Stimulated activated naive B cell treated with anti-CD40 and anti-IgM and Interleukin-4, amounts not matched to agents 10 μg/mL and 1 μg/mL and 100 μg/mL, for 72 hours (primary cell): ENCODE measurements around the gene CCK.

Source experiments
- ATAC-seq, 2 donors: fragments of 150-1000 bp; cut with Tn5 transposase; replicated peaks; 2 replicates each; pipeline ENCODE4 v1.10.0; 2021; ENCODE audit warnings: moderate library complexity in 1 of 2
- DNase-seq: peaks from one replicate; pipeline ENCODE4 v3.0.0; 2021
- H3K27ac Mint-ChIP-seq: one replicate; pipeline ENCODE4 v1.8.0; 2022; ENCODE audit warnings: mild to moderate bottlenecking, mixed read lengths
- H3K27me3 Mint-ChIP-seq, 2 donors: one replicate each; pipeline ENCODE4 v1.8.0; 2022; ENCODE audit warnings: mixed read lengths in 2 of 2
- H3K36me3 Mint-ChIP-seq, 2 donors: one replicate each; pipeline ENCODE4 v1.8.0; 2022; ENCODE audit warnings: mixed read lengths in 2 of 2, mild to moderate bottlenecking in 1 of 2
- H3K4me1 Mint-ChIP-seq, 2 donors: one replicate each; pipeline ENCODE4 v1.8.0; 2022; ENCODE audit warnings: mixed read lengths in 2 of 2, mild to moderate bottlenecking in 1 of 2
- H3K4me3 Mint-ChIP-seq, 2 donors: one replicate each; pipeline ENCODE4 v1.8.0; 2022; ENCODE audit warnings: mild to moderate bottlenecking in 2 of 2, mixed read lengths in 2 of 2, moderate library complexity in 1 of 2
- H3K9me3 Mint-ChIP-seq, 2 donors: one replicate each; pipeline ENCODE4 v1.8.0; 2022; ENCODE audit warnings: mixed read lengths in 2 of 2, mild to moderate bottlenecking in 1 of 2

Gene CCK

GRCh38 chr3:42226470-42227425 is 39.2 kb downstream of the CCK start:
- peaks cover 5% of the 10 kb centered on the region in 2 donors for H3K4me1 Mint-ChIP-seq
- H3K27me3 Mint-ChIP-seq: no peaks in the 10 kb centered on the region
- H3K36me3 Mint-ChIP-seq: peaks cover 42 to 50% of the 10 kb centered on the region in 2 donors
- no peak overlapping the region for H3K27ac Mint-ChIP-seq
- ATAC-seq (peak; percentile 41 to 48), DNase-seq (no peak)
- no peak overlapping the region for H3K4me3 Mint-ChIP-seq
- H3K9me3 Mint-ChIP-seq: no peaks in the 10 kb centered on the region

DNA sequence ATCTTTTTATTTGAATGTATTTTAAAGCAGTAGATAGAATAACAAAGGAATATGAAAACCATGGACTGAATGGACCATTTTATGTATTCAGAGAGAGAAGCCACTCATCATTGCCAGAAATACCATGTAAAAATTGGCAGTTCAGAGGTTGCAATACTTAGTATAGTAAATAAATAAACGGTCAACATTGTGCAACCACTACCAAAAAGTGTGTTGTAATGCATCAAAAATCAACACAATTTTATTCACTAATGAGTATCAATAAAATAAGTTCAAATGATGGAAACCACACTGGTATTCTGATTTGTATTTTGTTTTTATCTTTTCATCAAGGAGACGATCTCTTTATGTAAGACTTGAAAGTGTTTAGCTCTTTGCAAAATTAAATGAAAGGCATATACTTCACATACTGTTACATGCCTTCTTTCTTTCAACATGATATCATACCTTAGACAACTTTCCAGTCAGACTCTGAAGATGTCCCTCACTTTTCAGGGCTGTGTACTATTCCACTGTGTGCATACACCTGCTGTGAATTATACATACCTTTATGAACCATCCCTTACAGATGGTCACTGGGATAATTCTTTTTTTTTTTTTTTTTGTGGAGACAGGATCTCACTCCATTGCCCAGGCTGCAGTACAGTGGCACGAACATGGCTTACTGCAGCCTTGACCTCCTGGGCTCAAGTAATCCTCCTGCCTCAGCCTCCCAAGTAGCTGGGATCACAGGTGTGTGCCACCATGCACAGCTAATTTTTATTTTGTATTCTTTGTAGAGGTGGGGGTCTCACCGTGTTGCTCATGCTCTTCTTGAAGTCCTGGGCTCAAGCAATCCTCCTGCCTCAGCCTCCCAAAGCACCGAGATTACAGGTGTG is 40.3 kb downstream of the CCK start:
- Mint-ChIP-seq H3K27me3 (no peaks in the 10 kb centered on the region), H3K4me3 (no peak overlapping the region), H3K4me1 (peaks cover 5% of the 10 kb centered on the region in 2 donors), H3K36me3 (peaks cover 50 to 57% of the 10 kb centered on the region in 2 donors), H3K27ac (no peak overlapping the region), H3K9me3 (no peaks in the 10 kb centered on the region)
- ATAC-seq (no peak), DNase-seq (no peak)

- H3K36me3 Mint-ChIP-seq: peaks cover 54 to 65% of the 10 kb centered on the region in 2 donors
- DNase-seq (no peak), ATAC-seq (no peak)
- no peaks in the 10 kb centered on the region for H3K9me3 Mint-ChIP-seq
- H3K4me3 Mint-ChIP-seq: no peak overlapping the region
- H3K27me3 Mint-ChIP-seq: no peaks in the 10 kb centered on the region
- H3K4me1 Mint-ChIP-seq: peaks cover 5% of the 10 kb centered on the region in 2 donors
- no peak overlapping the region for H3K27ac Mint-ChIP-seq
These were observed 41.1 kb downstream of the CCK start for GRCh38 chr3:42224658-42225421.

DNA sequence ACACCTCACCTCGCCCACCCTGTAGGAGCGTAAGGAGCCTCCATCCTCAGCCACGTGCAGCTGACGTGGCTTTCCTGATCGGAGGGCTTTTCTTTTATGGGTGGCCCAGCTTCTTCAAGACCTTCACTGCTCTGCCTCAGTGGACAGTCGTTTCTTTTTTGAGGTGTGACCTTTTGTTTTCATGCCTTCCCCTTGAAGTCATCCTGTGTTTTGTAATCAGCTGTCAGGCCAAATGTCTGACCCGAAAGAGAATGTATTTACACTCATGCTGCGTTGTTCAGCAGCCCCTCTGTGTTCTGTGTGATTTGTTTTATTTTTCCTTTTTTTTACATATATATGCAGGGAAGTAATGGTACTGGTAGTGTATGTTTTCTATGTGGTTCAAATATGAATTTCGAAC is 41.8 kb downstream of the CCK start:
- ATAC-seq: no peak
- Mint-ChIP-seq H3K9me3 (no peaks in the 10 kb centered on the region), H3K27me3 (no peaks in the 10 kb centered on the region), H3K27ac (no peak overlapping the region), H3K4me1 (peaks cover 3 to 5% of the 10 kb centered on the region in 2 donors), H3K4me3 (no peak overlapping the region), H3K36me3 (peaks cover 54 to 67% of the 10 kb centered on the region in 2 donors)
- DNase-seq: no peak

DNA sequence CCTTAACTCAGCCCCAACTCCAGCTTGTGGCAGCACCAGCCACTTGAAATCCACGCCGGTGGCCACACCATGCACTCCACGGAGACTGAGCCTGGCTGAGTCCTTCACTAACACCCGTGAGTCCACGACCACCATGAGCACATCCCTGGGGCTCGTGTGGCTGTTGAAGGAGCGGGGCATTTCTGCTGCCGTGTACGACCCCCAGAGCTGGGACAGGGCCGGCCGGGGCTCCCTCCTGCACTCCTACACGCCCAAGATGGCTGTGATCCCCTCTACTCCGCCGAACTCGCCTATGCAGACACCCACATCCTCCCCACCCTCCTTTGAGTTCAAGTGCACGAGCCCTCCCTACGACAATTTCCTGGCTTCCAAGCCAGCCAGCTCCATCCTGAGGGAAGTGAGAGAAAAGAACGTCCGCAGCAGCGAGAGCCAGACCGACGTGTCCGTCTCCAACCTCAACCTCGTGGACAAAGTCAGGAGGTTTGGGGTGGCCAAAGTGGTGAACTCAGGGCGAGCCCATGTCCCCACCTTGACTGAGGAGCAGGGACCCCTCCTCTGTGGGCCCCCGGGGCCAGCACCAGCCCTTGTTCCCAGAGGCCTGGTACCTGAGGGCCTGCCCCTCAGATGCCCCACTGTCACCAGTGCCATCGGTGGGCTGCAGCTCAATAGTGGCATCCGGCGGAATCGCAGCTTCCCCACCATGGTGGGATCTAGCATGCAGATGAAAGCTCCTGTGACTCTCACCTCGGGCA is 42.9 kb downstream of the CCK start:
- Mint-ChIP-seq H3K4me1 (peaks cover 3 to 5% of the 10 kb centered on the region in 2 donors), H3K4me3 (no peak overlapping the region), H3K36me3 (peaks cover 58 to 76% of the 10 kb centered on the region in 2 donors), H3K27me3 (no peaks in the 10 kb centered on the region), H3K27ac (no peak overlapping the region), H3K9me3 (no peaks in the 10 kb centered on the region)
- no peak for DNase-seq
- no peak for ATAC-seq

DNA sequence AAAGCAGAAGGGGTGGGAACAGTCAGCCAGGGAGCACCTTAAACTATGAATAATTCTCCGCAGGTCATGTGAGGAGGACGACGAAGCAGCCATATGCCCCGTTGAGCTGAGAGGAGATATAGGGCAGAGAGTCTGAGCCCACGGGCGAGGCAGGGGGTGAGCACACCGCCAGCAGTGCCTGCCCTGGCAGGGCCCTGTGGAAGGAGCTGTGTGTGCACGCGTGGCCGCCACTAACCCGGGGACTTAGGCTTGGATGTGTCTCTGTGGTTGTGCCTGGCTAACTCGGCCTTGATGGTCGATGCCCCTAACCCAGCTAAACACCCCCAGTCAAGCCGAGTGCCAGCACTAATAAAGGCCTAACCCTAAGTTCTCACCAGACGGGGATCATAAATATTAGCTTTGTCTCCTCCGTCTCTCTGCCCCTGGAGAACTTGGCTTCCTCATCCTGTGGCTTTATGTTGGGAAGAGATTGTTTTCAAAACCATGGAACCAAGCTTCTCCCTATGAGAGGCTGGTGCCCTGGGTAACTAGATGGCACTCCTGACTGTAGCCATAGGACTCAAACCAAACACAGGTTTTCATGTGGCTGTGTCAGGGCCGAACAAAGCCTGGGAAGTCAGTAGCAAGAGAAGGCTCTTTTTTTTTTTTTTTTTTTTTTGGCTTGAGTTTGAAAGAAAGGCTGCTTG is 45.4 kb downstream of the CCK start:
- Mint-ChIP-seq H3K36me3 (peaks cover 65 to 80% of the 10 kb centered on the region in 2 donors), H3K4me3 (no peak overlapping the region), H3K4me1 (peaks cover 14 to 23% of the 10 kb centered on the region in 2 donors), H3K9me3 (no peaks in the 10 kb centered on the region), H3K27ac (peak overlapping the region; percentile 76), H3K27me3 (no peaks in the 10 kb centered on the region)
- DNase-seq (no peak), ATAC-seq (no peak)

GRCh38 chr3:42216931-42217333 is 49.1 kb downstream of the CCK start:
- DNase-seq (no peak), ATAC-seq (no peak)
- Mint-ChIP-seq H3K4me3 (peak overlapping the region in 1 of 2 donors; percentile 2), H3K9me3 (no peaks in the 10 kb centered on the region), H3K36me3 (peaks cover 52 to 75% of the 10 kb centered on the region in 2 donors), H3K27me3 (no peaks in the 10 kb centered on the region), H3K4me1 (peaks cover 39 to 57% of the 10 kb centered on the region in 2 donors), H3K27ac (no peak overlapping the region)

DNA sequence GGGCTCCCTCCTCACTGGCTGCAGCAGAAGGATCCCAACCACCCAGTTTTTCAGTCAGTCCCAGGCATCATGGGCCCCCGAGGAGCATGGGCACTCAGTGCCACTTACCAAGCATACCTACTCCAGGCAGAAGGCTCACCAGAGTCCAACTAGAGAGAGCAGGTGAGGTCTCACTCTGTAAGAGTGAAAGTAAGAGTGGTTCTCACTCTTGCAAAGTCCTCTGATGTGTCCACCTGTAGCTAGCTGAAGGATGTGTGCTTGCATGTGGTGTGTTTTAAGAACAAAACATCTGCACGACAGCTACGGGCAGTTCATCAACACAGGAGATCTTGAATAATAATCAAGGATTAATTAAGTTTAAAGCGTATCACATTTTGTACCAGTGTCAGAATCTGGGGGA is 49.7 kb downstream of the CCK start:
- no peaks in the 10 kb centered on the region for H3K9me3 Mint-ChIP-seq
- H3K4me3 Mint-ChIP-seq: no peak overlapping the region
- DNase-seq (no peak), ATAC-seq (peak in 1 of 2 donors; percentile 37)
- H3K36me3 Mint-ChIP-seq: peaks cover 53 to 77% of the 10 kb centered on the region in 2 donors
- no peaks in the 10 kb centered on the region for H3K27me3 Mint-ChIP-seq
- peaks cover 44 to 64% of the 10 kb centered on the region in 2 donors for H3K4me1 Mint-ChIP-seq
- no peak overlapping the region for H3K27ac Mint-ChIP-seq

- Mint-ChIP-seq H3K9me3 (no peaks in the 10 kb centered on the region), H3K4me3 (no peak overlapping the region), H3K27me3 (no peaks in the 10 kb centered on the region), H3K36me3 (peaks cover 53 to 77% of the 10 kb centered on the region in 2 donors), H3K27ac (peak overlapping the region; percentile 84), H3K4me1 (peaks cover 45 to 66% of the 10 kb centered on the region in 2 donors)
- ATAC-seq (peak; percentile 44 to 45), DNase-seq (no peak)
These were observed 51.3 kb downstream of the CCK start for GRCh38 chr3:42214565-42215283.

DNA sequence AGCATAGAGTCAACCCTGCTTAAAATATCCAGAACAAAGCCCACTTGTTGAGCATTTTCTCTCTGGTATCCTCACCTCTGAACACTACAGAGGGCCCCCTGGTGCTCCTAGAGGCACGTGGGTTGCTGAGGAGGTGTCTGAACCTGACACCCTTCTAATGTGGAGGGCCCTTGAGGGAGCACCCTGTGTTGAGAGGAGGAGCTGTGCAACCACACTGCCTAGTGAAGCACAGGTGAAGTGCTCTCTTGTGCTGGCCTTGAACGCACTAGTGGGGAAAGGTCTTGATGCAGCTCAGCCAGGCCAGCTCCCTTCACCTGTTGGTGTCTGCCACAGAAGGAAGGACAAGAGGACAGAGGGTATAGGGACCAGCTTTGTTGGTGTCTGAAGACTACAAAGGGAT is 51.9 kb downstream of the CCK start:
- Mint-ChIP-seq H3K9me3 (no peaks in the 10 kb centered on the region), H3K4me3 (no peak overlapping the region), H3K27me3 (no peaks in the 10 kb centered on the region), H3K27ac (peak overlapping the region; percentile 84), H3K4me1 (peaks cover 48 to 66% of the 10 kb centered on the region in 2 donors), H3K36me3 (peaks cover 59 to 82% of the 10 kb centered on the region in 2 donors)
- DNase-seq (no peak), ATAC-seq (peak; percentile 38 to 54)

GRCh38 chr3:42213417-42213816 is 52.6 kb downstream of the CCK start:
- Mint-ChIP-seq H3K9me3 (no peaks in the 10 kb centered on the region), H3K4me1 (peaks cover 48 to 66% of the 10 kb centered on the region in 2 donors), H3K4me3 (peak overlapping the region in 1 of 2 donors; percentile 17), H3K27ac (peak overlapping the region; percentile 84), H3K27me3 (no peaks in the 10 kb centered on the region), H3K36me3 (peaks cover 58 to 82% of the 10 kb centered on the region in 2 donors)
- DNase-seq: no peak
- peak; percentile 50 to 65 for ATAC-seq

GRCh38 chr3:42210726-42211125 is 55.3 kb downstream of the CCK start:
- Mint-ChIP-seq H3K27me3 (no peaks in the 10 kb centered on the region), H3K4me1 (peaks cover 34 to 45% of the 10 kb centered on the region in 2 donors), H3K36me3 (peaks cover 45 to 68% of the 10 kb centered on the region in 2 donors), H3K27ac (no peak overlapping the region), H3K9me3 (no peaks in the 10 kb centered on the region), H3K4me3 (no peak overlapping the region)
- no peak for DNase-seq
- no peak for ATAC-seq
